B cell (primary cell): ENCODE measurements around the gene OXA1L. TPM values are rescaled to one million over a fixed set of nuclear protein-coding genes. Genes with fewer than 3 reads are reported as not detected.
A peak's percentile ranks its signal among the peaks of the same experiment; 100 is the strongest.

Experiments
- ATAC-seq: fragments of 200-7000 bp; cut with Tn5 transposase; one replicate; pipeline ENCODE4 v1.10.0; 2021; ENCODE audit warnings: low read depth, mild to moderate bottlenecking, moderate number of reproducible peaks, moderate library complexity
- CTCF ChIA-PET: fragments of 350-600 bp; sonication (Branson Sonifier 250); formaldehyde crosslinking; loops from one replicate; lab custom pipeline; 2021; ENCODE audit warnings: antibody characterized with exemption, inconsistent platforms; lab: Charles Lee
- POLR2A ChIA-PET: fragments of 350-600 bp; sonication (Branson Sonifier 250); formaldehyde crosslinking; loops from one replicate; lab custom pipeline; 2021; ENCODE audit warnings: antibody characterized with exemption; lab: Charles Lee
- DNase-seq: peaks from one replicate; pipeline ENCODE4 v3.0.0; 2013
- H2AFZ ChIP-seq: 2 replicates; pipeline ENCODE4 v1.6.1; 2012; ENCODE audit warnings: mild to moderate bottlenecking, low read depth, low read length; ENCODE audit not compliant: insufficient read depth, poor library complexity, severe bottlenecking
- H3K27ac ChIP-seq, 2 donors: 1 replicate in 1 of 2; 2 replicates in 1 of 2; pipeline ENCODE4 v1.5.1; 2012 to 2013; ENCODE audit warnings: low read length in 2 of 2, mild to moderate bottlenecking in 2 of 2, moderate library complexity in 1 of 2
- H3K27me3 ChIP-seq, 4 experiments: fragments of 200-600 bp in 1 of 4; sonication (generic) in 1 of 4; replicated peaks in 1 of 4; 1 replicate in 2 of 4; 2 replicates in 2 of 4; pipeline versions ENCODE4 v1.6.1 to v1.7.0; 2013 to 2016; ENCODE audit warnings: low read length in 3 of 4, mild to moderate bottlenecking in 2 of 4, mixed read lengths in 1 of 4, moderate library complexity in 1 of 4; ENCODE audit not compliant: insufficient read depth in 4 of 4, control insufficient read depth in 3 of 4; ENCODE audit errors: control extremely low read depth in 1 of 4
- H3K36me3 ChIP-seq, 2 experiments: replicated peaks in 1 of 2; 1 replicate in 1 of 2; 2 replicates in 1 of 2; pipeline versions ENCODE4 v1.6.1 to v1.7.1; 2013; ENCODE audit warnings: low read length in 1 of 2; ENCODE audit not compliant: insufficient read depth in 2 of 2, control insufficient read depth in 1 of 2; ENCODE audit errors: control extremely low read depth in 1 of 2, extremely low read depth in 1 of 2
- H3K4me1 ChIP-seq, 2 donors: fragments of 200-600 bp in 1 of 2; sonication (generic) in 1 of 2; 1 replicate in 1 of 2; 2 replicates in 1 of 2; pipeline versions ENCODE4 v1.5.1 to v1.6.1; 2013 to 2017; ENCODE audit warnings: low read length in 2 of 2; ENCODE audit not compliant: control insufficient read depth in 2 of 2, insufficient read depth in 2 of 2
- H3K4me2 ChIP-seq: replicated peaks from 2 replicates; pipeline ENCODE3; 2012; ENCODE audit warnings: mild to moderate bottlenecking, low read depth, low read length; ENCODE audit not compliant: poor library complexity, severe bottlenecking
- H3K4me3 ChIP-seq, 5 experiments: fragments of 200-600 bp in 1 of 5; sonication (generic) in 1 of 5; 1 replicate in 3 of 5; 2 replicates in 2 of 5; pipeline versions ENCODE4 v1.5.1 to v1.7.0; 2011 to 2016; ENCODE audit warnings: low read length in 4 of 5, mild to moderate bottlenecking in 4 of 5, low read depth in 2 of 5, control low read depth in 1 of 5, moderate library complexity in 1 of 5; ENCODE audit not compliant: insufficient read depth in 1 of 5; ENCODE audit errors: control extremely low read depth in 1 of 5, extremely low read depth in 1 of 5
- H3K79me2 ChIP-seq: fragments of 200-600 bp; sonication (generic); one replicate; pipeline ENCODE4 v1.6.0; 2016; ENCODE audit warnings: low read length; ENCODE audit not compliant: control insufficient read depth, insufficient read depth
- H3K9ac ChIP-seq: fragments of 200-600 bp; sonication (generic); 2 replicates; pipeline ENCODE4 v1.6.1; 2017; ENCODE audit warnings: mild to moderate bottlenecking, low read length, moderate library complexity
- H3K9me3 ChIP-seq, 3 donors: one replicate each; pipeline versions ENCODE4 v1.6.1 to v1.7.1; 2013; ENCODE audit warnings: low read length in 2 of 3; ENCODE audit not compliant: control insufficient read depth in 2 of 3, insufficient read depth in 1 of 3; ENCODE audit errors: control extremely low read depth in 1 of 3
- H4K20me1 ChIP-seq: 2 replicates; pipeline ENCODE4 v1.6.0; 2012; ENCODE audit warnings: mild to moderate bottlenecking, low read length; ENCODE audit not compliant: insufficient read depth, control insufficient read depth, poor library complexity, severe bottlenecking
- H3K27ac Mint-ChIP-seq: one replicate; pipeline ENCODE4 v1.8.0; 2021; ENCODE audit warnings: mixed read lengths
- H3K27me3 Mint-ChIP-seq: one replicate; pipeline ENCODE4 v1.8.0; 2021; ENCODE audit warnings: mixed read lengths
- H3K4me1 Mint-ChIP-seq: one replicate; pipeline ENCODE4 v1.8.0; 2021; ENCODE audit warnings: mixed read lengths
- H3K4me3 Mint-ChIP-seq: one replicate; pipeline ENCODE4 v1.8.0; 2021; ENCODE audit warnings: mixed read lengths
- H3K9me3 Mint-ChIP-seq: one replicate; pipeline ENCODE4 v1.8.0; 2022; ENCODE audit warnings: mixed read lengths; ENCODE audit not compliant: insufficient read depth
- EZH2 ChIP-seq: IDR thresholded peaks from 2 replicates; pipeline ENCODE4 v1.6.1; 2012; ENCODE audit warnings: borderline replicate concordance, low read depth, mild to moderate bottlenecking, moderate library complexity, low read length; ENCODE audit not compliant: insufficient read depth, poor library complexity, severe bottlenecking
- WGBS: methylation state at CpG from one replicate; pipeline ENCODE4 v1.1.5; 2013; ENCODE audit warnings: missing lambda C conversion rate; ENCODE audit not compliant: insufficient coverage; 5-methylcytosine and 5-hydroxymethylcytosine counted together
- intact Hi-C: fragments of 100-400 bp; cut with micrococcal nuclease; formaldehyde crosslinking; loops from one replicate; pipeline ENCODE4 v1.10.0; 2022
- polyA plus RNA-seq: library from polyadenylated mRNA; depleted of rRNA; stranded (reverse); fragments of >200 nt; gene quantifications from 2 replicates; pipeline ENCODE4 v1.2.3, GENCODE V29; 2012
- total RNA-seq, 2 donors: library from RNA; stranded (reverse); fragments of 120-200 nt in 1 of 2; gene quantifications; 1 replicate in 1 of 2; 2 replicates in 1 of 2; pipeline versions ENCODE4 v1.2.3 to v1.2.4, GENCODE V29; 2013 to 2022
- TF ChIP-seq, protein P1 (sequence below): fragments of 200-600 bp; IDR thresholded peaks from one replicate; pipeline ENCODE4 v1.8.0; 2022; ENCODE audit warnings: antibody characterized with exemption, mild to moderate bottlenecking

Gene OXA1L
- total and polyA plus RNA-seq, 2 donors (not counting 1 experiment from before 2014, with no cell fraction given), result 147 to 201 TPM

DNA sequence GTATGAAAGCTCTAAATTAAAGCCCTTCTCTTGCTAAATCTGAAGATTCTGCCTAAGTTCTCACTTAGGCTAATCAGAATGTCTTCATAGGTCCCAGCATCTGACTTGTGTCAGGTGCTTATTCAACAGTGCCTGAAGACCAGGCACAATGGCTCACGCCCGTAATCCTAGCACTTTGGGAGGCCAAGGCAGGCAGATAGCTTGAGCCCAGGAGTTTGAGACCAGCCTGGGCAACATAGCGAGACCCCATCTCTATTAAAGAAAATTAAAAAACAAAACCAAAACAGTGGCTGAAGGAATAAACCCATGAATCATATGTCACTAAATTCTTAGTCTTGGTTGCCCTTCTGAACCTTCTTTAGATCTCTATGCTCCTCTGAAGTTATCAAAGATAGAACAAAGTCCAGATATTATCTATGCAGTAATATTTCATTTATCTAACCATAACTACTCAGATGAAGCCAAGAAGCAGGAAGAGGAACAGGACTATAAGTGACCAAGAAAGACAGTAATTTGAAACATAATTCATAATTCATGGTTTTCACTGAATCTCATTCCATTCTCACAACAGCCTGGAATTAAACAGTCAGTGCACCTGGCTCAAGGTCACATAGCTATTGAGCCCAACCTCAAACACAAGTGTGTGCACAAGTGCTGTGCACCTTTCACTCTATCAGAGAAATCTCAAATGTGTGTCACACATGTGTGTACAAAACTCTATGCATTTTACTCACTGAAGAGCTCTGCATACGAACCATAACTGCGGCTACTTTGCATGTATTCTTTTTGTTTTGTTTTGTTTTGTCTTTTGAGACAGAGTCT, 42.1 kb downstream of the OXA1L start:
- no peak overlapping the region for H2AFZ ChIP-seq
- H3K4me1 Mint-ChIP-seq, result peaks cover 72% of the 10 kb centered on the region
- H3K36me3 ChIP-seq, result peaks cover 0 to 1% of the 10 kb centered on the region in 2 experiments
- no peak overlapping the region for H3K4me3 ChIP-seq
- peak overlapping the region; percentile 47 for H3K4me3 Mint-ChIP-seq
- H3K27ac ChIP-seq, result peak overlapping the region in 1 of 2 donors; percentile 35
- TF ChIP-seq, protein P1, sequence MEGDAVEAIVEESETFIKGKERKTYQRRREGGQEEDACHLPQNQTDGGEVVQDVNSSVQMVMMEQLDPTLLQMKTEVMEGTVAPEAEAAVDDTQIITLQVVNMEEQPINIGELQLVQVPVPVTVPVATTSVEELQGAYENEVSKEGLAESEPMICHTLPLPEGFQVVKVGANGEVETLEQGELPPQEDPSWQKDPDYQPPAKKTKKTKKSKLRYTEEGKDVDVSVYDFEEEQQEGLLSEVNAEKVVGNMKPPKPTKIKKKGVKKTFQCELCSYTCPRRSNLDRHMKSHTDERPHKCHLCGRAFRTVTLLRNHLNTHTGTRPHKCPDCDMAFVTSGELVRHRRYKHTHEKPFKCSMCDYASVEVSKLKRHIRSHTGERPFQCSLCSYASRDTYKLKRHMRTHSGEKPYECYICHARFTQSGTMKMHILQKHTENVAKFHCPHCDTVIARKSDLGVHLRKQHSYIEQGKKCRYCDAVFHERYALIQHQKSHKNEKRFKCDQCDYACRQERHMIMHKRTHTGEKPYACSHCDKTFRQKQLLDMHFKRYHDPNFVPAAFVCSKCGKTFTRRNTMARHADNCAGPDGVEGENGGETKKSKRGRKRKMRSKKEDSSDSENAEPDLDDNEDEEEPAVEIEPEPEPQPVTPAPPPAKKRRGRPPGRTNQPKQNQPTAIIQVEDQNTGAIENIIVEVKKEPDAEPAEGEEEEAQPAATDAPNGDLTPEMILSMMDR, result no peak
- TF ChIP-seq EZH2, result no peak
- ChIA-PET POLR2A (interaction anchor here (0.6 to 2.3 kb wide), 3 partner anchors 9 to 14 kb away, joined by 3 to 5 read pairs (median 5); no protein-coding TSS in a partner anchor), CTCF (interaction anchor here (0.8 to 14.9 kb wide), 5 partner anchors 13 to 45 kb away, joined by 3 to 129 read pairs (median 6); no protein-coding TSS in a partner anchor)
- no peak overlapping the region for H3K4me2 ChIP-seq
- H4K20me1 ChIP-seq, result no peaks in the 10 kb centered on the region
- ATAC-seq, result no peak
- H3K27ac Mint-ChIP-seq, result peak overlapping the region; percentile 76
- H3K9ac ChIP-seq, result no peak overlapping the region
- H3K4me1 ChIP-seq, result peaks cover 35 to 52% of the 10 kb centered on the region in 2 donors
- DNase-seq, result no peak
- WGBS, result 80% methylated on average over 3 of the region's 5 CpGs
- H3K9me3 ChIP-seq, result no peaks in the 10 kb centered on the region
- H3K27me3 ChIP-seq, result no peaks in the 10 kb centered on the region
- no peaks in the 10 kb centered on the region for H3K27me3 Mint-ChIP-seq
- no peaks in the 10 kb centered on the region for H3K9me3 Mint-ChIP-seq
- intact Hi-C loops, result no loop called here
- peaks cover 5% of the 10 kb centered on the region for H3K79me2 ChIP-seq
